Ovary (tissue), 9 donors: Measurements from ENCODE around the gene CYP4X1. TPM values are rescaled to one million over a fixed set of nuclear protein-coding genes. Genes with fewer than 3 reads are reported as not detected.

Experiments
- DNase-seq, 5 donors: peaks; one replicate each; pipeline ENCODE4 v3.0.0-alpha.2; 2019 to 2020
- H3K27ac ChIP-seq, 2 donors: fragments of 200-600 bp; one replicate each; pipeline versions ENCODE4 v1.5.1 to v1.8.0; 2019 to 2022
- H3K27me3 ChIP-seq: fragments of 200-600 bp; one replicate; pipeline ENCODE4 v1.8.0; 2022
- H3K36me3 ChIP-seq: fragments of 200-600 bp; sonication (generic); one replicate; pipeline ENCODE4 v1.5.1; 2019
- H3K4me1 ChIP-seq: one replicate; pipeline ENCODE4 v1.8.1; 2013; ENCODE audit warnings: mild to moderate bottlenecking, moderate library complexity; ENCODE audit not compliant: insufficient read depth
- H3K4me3 ChIP-seq: fragments of 200-600 bp; sonication (generic); one replicate; pipeline ENCODE4 v1.5.1; 2017
- H3K9me3 ChIP-seq, 2 donors: fragments of 200-600 bp in 1 of 2; sonication (generic) in 1 of 2; one replicate each; pipeline versions ENCODE4 v1.5.1 to v1.8.1; 2013 to 2019; ENCODE audit warnings: mild to moderate bottlenecking in 1 of 2, moderate library complexity in 1 of 2
- EP300 ChIP-seq: sonication (generic); formaldehyde crosslinking; IDR thresholded peaks from one replicate; pipeline ENCODE4 v1.6.1; 2017; ENCODE audit warnings: antibody characterized with exemption
- POLR2A ChIP-seq: fragments of 450-650 bp; IDR thresholded peaks from one replicate; pipeline ENCODE4 v1.6.1; 2017; ENCODE audit warnings: antibody characterized with exemption, mild to moderate bottlenecking, moderate library complexity
- WGBS, 3 donors: extraction: QIAGEN DNeasy Blood & Tissue Kit in 1 of 3; methylation state at CpG; one replicate each; pipeline versions ENCODE4 v1.1.5 to v1.1.7; 2013 to 2017; 5-methylcytosine and 5-hydroxymethylcytosine counted together
- intact Hi-C, 4 donors: fragments of 100-400 bp; cut with DNase I; formaldehyde crosslinking; loops; one replicate each; pipeline versions ENCODE4 v1.11.0 to v1.15.1; 2022 to 2023
- polyA plus RNA-seq, 2 donors: library from polyadenylated mRNA; stranded (reverse); fragments of 200-250 nt in 1 of 2; fragments of 350-450 nt in 1 of 2; fragmentation: Illumina TruSeq in 1 of 2; extraction: RNeasy Lipid Tissue Mini Kit (QIAGEN cat#74804) in 1 of 2; gene quantifications; one replicate each; pipeline ENCODE4 v1.2.3, GENCODE V29; 2013 to 2014
- total RNA-seq, 7 donors: library from RNA; depleted of rRNA in 2 of 7; stranded (reverse); fragments of >200 nt in 2 of 7; fragmentation: NEBNext Ultra II Directional in 3 of 7; extraction: Animal tissue kit (Norgen Biotek cat#: 25700) in 3 of 7; gene quantifications; one replicate each; pipeline versions ENCODE4 v1.1.0 to v1.2.4, GENCODE V29; 2016 to 2023
- TF ChIP-seq, protein P1 (sequence below), 3 donors: fragments of 450-650 bp in 2 of 3; fragments of 200-600 bp in 1 of 3; IDR thresholded peaks; one replicate each; pipeline versions ENCODE4 v1.5.1 to v1.8.0; 2016 to 2022; ENCODE audit warnings: antibody characterized with exemption in 3 of 3, mild to moderate bottlenecking in 1 of 3
- donor health status: DM: no; HTN: no; CAD: no; lungs with moderate emphysema.
- donor health status: DM: no; HTN: no; CAD: no.
- donor health status: Bipolar disorder and iron deficiency.
- donor health status: DM: yes; HTN: yes; CAD: no.
- donor health status: DM: no; HTN: no; CAD: no.
- donor health status: DM: yes; HTN: yes; CAD: no.

CYP4X1 gene
- total and polyA plus RNA-seq, 9 donors: 0.18 to 12.3 (median 0.97) TPM

- TF ChIP-seq EP300: no peak
- no peak for TF ChIP-seq POLR2A
- TF ChIP-seq, protein P1, sequence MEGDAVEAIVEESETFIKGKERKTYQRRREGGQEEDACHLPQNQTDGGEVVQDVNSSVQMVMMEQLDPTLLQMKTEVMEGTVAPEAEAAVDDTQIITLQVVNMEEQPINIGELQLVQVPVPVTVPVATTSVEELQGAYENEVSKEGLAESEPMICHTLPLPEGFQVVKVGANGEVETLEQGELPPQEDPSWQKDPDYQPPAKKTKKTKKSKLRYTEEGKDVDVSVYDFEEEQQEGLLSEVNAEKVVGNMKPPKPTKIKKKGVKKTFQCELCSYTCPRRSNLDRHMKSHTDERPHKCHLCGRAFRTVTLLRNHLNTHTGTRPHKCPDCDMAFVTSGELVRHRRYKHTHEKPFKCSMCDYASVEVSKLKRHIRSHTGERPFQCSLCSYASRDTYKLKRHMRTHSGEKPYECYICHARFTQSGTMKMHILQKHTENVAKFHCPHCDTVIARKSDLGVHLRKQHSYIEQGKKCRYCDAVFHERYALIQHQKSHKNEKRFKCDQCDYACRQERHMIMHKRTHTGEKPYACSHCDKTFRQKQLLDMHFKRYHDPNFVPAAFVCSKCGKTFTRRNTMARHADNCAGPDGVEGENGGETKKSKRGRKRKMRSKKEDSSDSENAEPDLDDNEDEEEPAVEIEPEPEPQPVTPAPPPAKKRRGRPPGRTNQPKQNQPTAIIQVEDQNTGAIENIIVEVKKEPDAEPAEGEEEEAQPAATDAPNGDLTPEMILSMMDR (IDR thresholded peaks at IDR 0.05): no peak
- no peak overlapping the region for H3K27ac ChIP-seq
Observed at GRCh38 chr1:47013293-47013692, 10.2 kb upstream of the CYP4X1 start.

GRCh38 chr1:47021070-47021469, 2.4 kb upstream of the CYP4X1 start:
- H3K9me3 ChIP-seq: no peaks in the 10 kb centered on the region
- WGBS, 3 donors: 54 to 59% (median 55%) methylated on average over 2 of the region's 2 CpGs
- H3K4me1 ChIP-seq: no peaks in the 10 kb centered on the region
- H3K27me3 ChIP-seq: no peaks in the 10 kb centered on the region
- no peak for DNase-seq
- TF ChIP-seq, protein P1 (IDR thresholded peaks at IDR 0.05): no peak
- TF ChIP-seq POLR2A: no peak
- no peak for TF ChIP-seq EP300
- no peak overlapping the region for H3K27ac ChIP-seq
- H3K36me3 ChIP-seq: no peaks in the 10 kb centered on the region
- intact Hi-C loops: no loop called here
- H3K4me3 ChIP-seq: no peak overlapping the region

More at GRCh38 chr1:47013293-47013692, 10.2 kb upstream of the CYP4X1 start:
- Histone ChIP-seq H3K27me3 (no peaks in the 10 kb centered on the region), H3K36me3 (no peaks in the 10 kb centered on the region), H3K4me1 (no peaks in the 10 kb centered on the region), H3K9me3 (no peaks in the 10 kb centered on the region), H3K4me3 (no peak overlapping the region)
- intact Hi-C loops: no loop called here
- 26 to 33% (median 27%) methylated on average over 2 of the region's 2 CpGs for WGBS, 3 donors
- DNase-seq: no peak

GRCh38 chr1:47024141-47024801, 802 bp downstream of the CYP4X1 start:
- intact Hi-C loops: no loop called here
- no peaks in the 10 kb centered on the region for H3K4me1 ChIP-seq
- no peak for TF ChIP-seq EP300
- TF ChIP-seq, protein P1 (IDR thresholded peaks at IDR 0.05): no peak
- TF ChIP-seq POLR2A: no peak
- DNase-seq: no peak
- H3K27ac ChIP-seq: no peak overlapping the region
- no peaks in the 10 kb centered on the region for H3K27me3 ChIP-seq
- H3K9me3 ChIP-seq: no peaks in the 10 kb centered on the region
- H3K4me3 ChIP-seq: no peak overlapping the region
- 18 to 21% (median 18%) methylated on average over 8 of the region's 8 CpGs for WGBS, 3 donors
- H3K36me3 ChIP-seq: no peaks in the 10 kb centered on the region

GRCh38 chr1:47030170-47030805, 6.8 kb downstream of the CYP4X1 start:
- TF ChIP-seq, protein P1 (IDR thresholded peaks at IDR 0.05): no peak
- TF ChIP-seq EP300: no peak
- no peak for TF ChIP-seq POLR2A
- DNase-seq: no peak
- no peaks in the 10 kb centered on the region for H3K9me3 ChIP-seq
- no peak overlapping the region for H3K4me3 ChIP-seq
- no peaks in the 10 kb centered on the region for H3K27me3 ChIP-seq
- H3K36me3 ChIP-seq: no peaks in the 10 kb centered on the region
- WGBS, 3 donors: 51 to 59% (median 58%) methylated on average over 3 of the region's 3 CpGs
- intact Hi-C loops: no loop called here
- no peak overlapping the region for H3K27ac ChIP-seq
- H3K4me1 ChIP-seq: no peaks in the 10 kb centered on the region
